G401.6 (cell line): ENCODE data around the gene MEIOB.

Source experiments
- FAIRE-seq: peaks from 2 replicates; lab custom pipeline; 2012; peaks lifted over from hg19 to GRCh38; lab: Jason Lieb, UNC

Gene MEIOB

DNA sequence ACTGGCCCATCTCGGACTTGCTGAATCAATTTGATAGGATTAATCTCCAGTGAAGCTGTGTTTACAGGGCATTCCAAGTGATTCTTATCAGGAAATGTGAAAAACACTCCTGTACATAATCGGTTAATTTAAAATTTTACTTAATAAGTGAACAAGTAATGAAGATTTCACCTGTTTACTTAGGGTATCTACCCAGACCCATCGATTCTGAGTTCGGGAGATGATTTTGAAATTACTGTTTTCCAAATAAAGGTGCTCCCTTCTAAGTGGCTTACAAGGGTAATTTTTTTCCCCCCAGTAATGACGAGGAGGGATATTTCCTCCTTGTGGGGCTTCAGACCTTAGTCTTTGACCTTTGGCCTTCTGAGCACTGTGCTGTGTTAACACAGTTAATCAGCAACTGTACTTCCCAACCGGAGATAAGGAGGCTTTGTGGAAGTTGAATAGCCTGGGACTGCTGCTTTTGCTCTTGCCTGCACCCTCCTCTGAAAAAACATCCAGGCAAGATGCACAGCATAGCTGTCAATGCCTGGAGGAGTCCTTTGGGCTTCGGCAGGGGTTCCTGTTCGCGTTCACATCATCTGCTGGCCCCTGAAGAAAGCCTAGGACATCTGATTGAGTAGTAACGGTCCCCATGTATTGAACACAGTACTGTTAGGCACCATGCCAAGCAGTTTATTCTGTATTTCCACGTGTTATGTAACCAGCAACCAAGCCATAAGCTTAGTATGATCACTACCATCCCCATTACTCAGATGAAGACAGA, 43.1 kb downstream of the MEIOB start:
- FAIRE-seq, result no peak

DNA sequence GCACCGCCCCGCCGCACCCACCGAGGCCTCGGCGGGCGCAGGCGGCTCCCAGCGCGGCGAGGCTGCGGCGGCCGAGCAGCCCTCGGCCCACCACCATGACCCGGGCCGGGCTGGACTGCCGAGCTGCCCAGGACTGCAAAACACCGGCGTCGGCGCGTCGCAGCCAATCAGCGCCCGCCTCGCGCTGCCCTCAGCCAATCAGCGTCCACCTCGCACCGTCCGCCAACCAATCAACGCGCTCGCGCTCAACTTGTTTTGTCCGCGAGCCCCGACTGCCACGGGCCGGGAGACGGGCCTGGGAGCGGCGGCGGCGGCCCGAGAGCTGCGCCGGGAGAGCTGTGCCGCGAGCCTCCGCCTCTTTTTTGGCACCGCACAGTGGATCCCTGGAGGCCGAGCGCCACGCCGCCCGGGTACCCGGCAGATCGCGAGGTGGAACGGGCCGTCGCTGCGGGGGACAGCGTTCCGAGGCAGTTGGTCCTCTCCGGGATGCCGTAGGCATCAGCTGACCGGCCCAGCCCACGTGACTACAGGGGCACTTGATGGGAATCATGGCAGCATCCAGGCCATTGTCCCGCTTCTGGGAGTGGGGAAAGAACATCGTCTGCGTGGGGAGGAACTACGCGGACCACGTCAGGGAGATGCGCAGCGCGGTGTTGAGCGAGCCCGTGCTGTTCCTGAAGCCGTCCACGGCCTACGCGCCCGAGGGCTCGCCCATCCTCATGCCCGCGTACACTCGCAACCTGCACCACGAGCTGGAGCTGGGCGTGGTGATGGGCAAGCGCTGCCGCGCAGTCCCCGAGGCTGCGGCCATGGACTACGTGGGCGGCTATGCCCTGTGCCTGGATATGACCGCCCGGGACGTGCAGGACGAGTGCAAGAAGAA, 45.0 kb downstream of the MEIOB start, which contains the start of the genes FAHD1 and HAGH:
TSS of gene FAHD1 (plus strand) at position 516 of the 883 bp plus-strand sequence. CDS start at position 549, 33 bp downstream.
TSS of gene HAGH (minus strand) at position 135 of the 883 bp plus-strand sequence. CDS start at position 97, 38 bp downstream.
- no peak for FAIRE-seq

DNA sequence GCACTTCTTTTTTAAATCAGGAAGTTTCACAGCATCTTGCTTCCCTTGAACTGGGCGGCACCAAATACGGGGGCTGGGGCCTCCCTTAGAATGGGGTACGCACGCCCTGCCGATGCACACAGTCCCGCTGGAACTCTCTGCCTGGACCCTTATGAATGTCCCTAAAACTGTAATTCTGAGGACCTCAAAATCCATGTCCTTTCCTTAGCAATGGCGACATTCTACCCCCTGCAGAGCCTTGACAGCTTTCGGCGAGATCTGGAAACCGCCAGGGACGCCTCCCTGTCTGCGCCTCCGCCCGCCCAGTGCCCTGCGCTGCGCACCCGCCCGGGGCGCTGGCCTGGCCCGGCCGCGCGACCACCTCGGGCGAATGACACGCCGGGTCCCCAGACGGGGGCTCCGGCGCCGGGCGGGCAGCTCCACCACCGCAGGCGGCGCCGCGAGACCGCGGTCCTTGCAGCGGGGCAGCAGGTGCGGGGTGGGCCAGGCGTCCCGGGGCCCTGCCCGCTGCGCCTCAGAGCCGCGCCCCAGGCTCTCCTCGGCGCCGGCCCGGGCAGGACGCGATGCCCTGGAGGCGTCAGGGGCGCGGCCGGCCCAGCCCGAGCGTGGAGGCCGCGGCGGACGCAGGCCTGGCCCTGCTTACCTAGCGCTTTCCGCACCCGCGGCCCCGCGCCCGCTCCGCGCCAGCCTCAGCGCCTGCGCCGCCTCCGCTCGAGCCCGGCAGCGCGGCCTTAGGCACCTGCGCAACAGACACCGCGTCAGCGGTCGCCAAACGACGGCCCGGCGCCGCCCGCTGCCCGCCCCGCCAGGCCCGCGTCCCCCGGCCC, 45.9 kb downstream of the MEIOB start:
- FAIRE-seq, result no peak

DNA sequence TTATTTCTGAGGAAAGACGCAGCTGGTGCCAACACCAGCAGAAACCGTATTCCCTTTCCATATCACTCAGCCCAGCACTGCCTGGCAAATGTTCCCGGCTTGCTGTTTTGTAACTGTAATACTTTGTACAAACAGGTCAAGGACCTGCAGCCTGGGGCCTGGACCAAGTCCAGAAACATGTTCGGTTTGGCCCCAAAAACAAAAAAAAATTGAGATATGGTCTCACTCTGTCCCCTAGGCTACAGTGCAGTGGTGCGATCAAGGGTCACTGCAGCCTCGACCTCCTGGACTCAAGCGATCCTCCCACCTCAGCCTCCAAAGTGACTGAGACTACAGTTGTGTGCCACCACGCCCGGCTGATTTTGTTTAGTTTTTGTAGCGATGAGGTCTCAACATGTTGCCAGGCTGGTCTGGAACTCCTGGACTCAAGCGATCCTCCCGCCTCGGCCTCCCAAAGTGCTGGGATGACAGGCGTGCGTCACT, 46.5 kb downstream of the MEIOB start:
- no peak for FAIRE-seq

DNA sequence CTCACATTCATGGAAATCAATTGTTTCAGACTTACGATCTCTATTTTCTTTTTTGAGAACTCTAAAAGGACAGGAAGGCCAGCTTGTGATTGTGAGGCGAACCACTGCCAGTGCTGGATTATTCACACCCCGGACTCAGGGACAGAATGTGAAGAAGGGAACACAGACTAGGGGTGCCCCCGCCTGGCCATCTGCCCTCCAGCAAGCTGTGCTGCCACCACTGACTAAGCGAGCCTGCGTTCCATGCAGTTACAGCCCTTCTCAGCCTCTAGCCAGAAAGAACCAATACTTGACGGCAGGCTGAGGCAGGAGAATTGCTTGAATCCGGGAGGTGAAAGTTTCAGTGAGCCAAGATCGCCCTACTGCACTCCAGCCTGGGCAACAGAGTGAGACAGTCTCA, 48.1 kb downstream of the MEIOB start:
- peak; percentile 71 for FAIRE-seq

DNA sequence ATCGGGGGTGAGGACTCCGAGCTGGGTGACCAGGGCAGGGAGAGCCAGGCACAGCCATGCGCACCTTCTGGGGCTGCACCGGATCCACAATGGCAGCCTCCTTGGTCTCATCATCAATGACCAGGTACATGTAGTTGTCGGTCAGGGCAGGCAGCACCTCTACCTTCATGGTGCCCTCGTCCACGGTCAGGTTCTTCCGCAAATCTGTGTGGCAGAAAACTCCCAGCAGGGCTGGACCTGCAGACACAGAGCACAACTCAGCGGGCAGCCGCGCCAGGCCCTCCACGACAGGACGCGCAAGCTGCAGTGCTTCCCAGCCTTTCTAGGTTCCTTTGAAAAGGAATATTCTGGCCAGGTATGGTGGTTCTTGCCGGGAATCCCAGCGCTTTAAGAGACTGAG, 49.2 kb downstream of the MEIOB start:
- FAIRE-seq, result no peak

DNA sequence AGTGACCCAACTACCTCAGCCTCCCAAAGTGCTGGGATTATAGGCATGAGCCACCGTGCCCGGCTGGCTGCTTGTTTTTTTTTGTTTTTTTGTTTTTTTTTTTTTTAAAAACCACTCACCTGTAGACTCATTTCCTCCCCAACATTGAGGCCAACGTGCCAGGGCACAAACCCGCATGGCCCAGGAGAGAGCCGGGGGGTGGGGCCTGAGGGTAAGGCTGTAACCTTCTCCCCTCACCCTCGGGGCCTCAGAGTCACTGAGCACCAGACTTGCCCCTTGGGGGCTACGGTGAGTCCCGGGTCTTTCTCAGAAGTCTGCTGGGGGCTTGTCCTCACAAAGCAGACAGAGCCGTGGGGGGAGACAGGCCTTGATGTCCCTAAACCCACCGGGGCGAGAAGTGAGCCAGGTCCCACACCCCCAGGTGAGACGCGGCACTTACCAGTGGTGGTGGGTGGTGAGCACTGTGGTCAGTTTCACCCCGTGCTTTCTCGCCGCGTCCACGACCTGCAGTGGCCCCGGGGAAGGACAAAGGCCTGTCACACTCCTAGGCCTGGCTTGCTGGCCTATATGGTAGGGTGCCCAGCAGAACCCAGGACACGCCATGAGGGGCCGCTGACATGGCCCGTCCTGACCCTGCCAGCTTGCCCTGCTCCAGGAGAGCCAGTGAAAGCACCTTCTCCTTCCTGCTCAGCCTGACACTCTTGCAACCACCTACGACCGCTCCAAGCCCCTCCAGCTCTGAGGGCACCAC, 49.9 kb downstream of the MEIOB start:
- no peak for FAIRE-seq

DNA sequence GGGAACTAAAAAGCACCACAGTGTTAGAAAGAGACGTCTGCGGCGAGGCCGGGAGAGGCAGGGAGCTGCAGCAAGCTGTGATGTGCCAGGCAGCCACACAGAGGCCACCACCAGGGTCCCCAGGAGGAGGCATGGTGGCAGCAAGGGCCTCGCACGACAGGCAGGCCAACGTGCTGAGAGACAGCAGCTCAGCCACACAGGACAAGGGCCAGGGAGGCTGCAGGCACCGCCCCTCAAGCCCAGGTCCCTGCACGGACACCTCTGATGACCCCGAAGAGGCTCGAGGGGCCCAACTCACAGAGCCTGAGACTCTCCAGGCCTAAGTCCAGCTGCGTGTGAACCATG, 51.0 kb downstream of the MEIOB start:
- FAIRE-seq, result no peak

DNA sequence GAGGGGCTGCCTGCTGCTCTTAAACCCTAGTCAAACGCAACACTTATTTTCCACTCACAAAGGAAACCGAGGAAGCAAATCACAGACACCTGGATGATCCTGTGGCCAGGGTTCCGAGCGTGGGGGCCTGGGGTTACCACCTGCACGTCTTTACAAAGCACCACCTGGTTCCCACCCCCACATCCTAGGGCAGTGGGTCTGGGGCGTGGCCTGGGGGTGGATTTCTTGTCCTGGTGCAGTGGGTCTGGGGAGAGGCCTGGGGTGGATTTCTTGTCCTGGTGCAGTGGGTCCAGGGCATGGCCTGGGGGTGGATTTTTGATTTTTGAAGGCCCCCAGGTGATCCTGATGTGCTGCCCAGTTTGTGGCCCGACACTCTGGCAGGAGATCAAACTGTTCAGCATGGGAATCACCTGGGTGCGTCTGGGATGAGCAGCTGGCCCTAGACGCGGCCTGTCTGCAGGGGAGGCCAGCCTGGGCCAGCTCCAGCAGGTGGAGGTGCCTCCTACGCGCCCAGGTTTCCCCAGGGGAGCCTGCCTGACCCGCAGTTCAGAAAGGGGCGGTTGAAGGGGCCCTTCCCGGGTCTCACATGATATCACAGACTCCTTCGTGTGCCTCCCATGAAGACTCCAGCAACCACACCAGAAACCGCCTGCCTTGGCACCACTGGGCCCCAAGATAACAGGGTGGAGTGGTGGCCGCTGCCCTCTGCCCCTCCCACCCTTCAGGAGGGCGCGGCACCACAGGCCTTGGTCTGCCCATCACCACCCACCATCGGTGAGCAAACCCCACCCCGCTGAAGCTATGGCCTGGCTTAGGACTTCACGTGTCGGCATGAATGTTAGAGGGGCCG, 51.6 kb downstream of the MEIOB start:
- no peak for FAIRE-seq

DNA sequence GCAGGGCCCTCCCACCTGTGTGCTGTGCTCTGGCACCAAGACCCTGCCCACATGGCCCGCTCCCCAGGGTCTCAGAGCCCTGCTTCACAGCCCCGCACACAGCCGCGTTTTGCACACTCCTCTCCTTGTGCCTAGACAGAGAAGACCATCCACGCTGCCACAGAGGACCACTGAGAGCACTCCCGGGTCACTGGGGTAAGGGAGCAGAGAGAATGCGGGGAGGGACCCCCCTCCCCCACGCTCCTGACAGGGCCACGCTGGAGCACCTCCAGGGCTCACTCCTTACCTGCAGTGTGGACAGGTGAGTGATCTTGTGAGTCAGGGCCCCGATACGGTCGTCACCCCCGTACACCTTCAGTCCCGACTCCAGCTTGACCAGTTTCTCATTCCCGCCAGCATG, 52.4 kb downstream of the MEIOB start:
- no peak for FAIRE-seq

DNA sequence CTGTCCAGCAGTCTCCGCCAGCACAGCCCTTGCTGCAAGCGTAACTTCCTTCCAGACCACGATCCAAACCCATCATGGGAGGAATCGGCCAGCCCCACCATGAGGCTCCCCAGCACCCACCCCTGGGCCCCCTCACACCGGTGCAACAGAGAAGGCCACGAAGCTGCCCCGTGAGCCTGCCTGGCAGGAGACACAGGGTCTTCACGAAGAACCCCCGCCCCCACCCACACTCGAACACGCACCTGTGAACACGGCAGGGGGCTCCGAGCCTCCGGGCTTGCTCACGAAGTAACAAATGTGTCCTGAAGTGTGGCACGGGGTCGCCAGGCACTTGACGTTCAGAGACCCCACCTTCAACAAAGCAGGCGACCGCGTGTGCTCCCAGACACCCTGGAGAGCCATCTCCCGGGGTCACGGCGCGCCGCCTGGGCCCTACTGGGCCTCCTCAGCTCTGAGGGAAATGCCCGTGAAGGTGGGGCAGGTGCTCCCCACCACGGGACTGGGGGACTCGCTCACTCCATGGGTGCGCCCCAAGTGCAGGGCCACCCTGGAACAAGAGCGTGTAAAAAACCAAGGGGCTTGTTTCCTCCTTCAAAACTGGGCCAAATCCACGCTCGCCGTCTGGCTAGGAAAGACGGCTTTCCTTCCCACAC, 53.0 kb downstream of the MEIOB start:
- no peak for FAIRE-seq

DNA sequence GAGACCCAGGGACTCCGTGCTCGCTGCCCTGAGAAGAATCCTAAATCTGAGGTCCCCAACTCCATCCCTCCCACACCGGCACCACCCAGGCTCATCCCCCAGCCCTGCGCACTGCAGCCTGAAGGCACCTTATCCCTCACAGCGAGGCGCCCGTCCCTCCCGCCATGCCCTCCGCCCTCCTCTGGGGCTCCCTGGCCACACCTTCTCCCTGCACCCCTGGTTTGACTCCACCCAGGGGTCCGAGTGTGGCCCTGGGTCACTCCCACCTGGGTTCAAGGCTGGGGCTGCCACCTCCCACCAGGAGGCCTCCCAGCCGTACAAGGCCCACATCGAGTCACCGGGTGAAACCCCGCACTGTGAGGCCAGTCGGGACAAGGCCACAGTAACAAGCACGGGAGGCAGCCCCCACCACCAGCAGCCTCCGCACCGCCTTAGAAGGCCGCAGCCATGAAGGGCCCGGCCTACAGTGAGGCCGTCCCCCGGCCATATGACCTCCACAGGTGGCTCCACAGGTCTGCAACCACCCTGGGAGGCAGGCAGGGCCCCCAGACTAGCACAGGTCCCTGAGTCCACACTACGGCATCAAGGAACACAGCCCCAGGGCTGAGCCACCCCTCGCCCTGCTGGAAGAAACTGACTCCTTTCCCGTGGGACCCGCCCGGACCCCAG, 53.6 kb downstream of the MEIOB start:
- no peak for FAIRE-seq

DNA sequence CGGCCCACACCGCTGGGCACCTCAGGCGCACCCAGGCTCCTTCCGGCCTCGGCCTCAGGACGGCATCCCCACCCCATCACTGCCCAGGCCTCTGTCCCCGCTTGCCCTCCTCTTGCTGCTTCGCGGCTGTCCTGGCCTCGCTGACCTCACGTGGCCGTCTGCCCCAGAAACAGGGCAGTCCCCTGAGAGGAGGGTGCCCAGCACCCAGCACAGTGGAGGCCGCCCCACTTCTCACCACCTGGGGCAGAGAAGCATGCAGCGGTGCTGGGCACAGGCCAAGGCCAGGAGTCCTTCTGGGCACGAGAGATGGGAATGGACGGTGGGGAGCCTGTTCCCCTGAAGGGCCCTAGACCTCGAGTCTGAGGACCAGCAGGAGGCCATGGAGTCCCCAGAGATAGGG, 54.2 kb downstream of the MEIOB start:
- no peak for FAIRE-seq

DNA sequence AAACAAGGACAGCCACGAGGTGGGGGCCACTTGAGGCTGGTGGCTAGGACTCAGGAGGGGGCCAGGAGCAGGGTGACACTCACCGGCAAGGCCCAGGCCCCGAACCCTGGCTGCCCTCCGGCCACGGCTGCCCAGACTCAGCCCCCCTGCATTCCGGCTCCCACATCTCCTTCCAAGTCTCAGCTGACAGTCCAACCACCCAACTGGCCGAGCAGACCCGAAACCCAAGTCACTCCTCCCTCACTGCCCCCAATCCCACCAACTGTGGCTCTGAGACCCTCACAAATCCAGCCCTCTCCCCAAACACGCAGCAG, 54.7 kb downstream of the MEIOB start:
- no peak for FAIRE-seq

DNA sequence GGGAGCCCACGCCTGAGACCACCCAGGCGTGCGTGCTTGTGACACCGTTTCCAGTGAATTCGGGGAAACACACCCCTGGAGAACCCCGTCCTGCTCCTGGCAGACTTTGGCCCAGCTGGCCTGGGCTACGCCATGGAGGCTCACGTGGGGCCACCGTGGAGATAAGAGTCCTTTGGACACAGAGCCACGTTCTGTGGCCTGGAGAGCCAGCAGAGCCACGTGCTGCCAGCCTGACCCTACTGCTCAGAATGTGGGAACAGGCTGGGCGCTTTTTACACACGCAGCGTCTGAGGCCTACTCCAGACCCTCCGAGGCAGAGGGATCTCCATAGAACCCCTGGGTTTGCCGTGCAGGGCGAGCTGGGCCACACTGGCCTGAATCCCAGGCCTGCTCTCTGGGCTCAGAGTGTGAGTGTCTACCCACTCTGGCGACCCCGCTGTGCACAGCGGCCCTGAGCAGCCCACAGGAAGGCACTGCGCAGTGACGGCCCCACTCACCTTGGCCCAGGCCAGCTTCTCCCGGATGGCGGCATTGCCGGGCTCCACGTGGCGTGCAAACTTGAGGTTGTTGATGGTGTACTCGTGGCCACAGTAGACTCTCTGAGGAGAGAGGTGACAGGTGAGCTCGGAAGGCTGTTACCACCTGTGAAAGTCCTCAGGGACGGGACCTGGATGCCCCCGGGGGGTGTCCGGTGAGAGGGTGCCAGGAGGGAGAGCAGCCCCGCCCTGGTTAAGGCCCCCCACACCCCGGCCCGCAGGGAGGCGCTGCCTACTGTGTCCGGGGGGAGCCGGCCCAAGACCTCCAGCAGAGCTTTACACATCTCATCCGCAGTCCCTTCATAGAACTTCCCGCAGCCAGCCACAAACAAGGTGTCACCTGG, 55.3 kb downstream of the MEIOB start:
- no peak for FAIRE-seq

DNA sequence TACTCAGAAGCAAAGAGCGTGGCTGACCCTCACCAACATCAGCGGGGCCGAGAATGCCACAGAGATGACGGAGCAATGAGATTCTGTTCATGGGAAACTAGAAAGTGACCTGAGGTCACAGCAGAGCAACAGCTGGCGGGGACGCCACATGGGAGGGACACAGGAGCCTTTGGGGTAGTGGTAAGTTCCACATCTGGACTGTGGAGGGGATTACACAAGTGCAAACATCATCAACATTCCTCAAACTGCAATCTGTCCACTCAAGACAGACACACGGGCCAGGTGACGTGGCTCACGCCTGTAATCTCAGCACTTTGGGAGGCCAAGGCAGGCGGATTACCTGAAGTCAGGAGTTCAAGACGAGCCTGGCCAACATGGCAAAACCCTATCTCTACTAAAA, 56.5 kb downstream of the MEIOB start:
- FAIRE-seq, result no peak

DNA sequence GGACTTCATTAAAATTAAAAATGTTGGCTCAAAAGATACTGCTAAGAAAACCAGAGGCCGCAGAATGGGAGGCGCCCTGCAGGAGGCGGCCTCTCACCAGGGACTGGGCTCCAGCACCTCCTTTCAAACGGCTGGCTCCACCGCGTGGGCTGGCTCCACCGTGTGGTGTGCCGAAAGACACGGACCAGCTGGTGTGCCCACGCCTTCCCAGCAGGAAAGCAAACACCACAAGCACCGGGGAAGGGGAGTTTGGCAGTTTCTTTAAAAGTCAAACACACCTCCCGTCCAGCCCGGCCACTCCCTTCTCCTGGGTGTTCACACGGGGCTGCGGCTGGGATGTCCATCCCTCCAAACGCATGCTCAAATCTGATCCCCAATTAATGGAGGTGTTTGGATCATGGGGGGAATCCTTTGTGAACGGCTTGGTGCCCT, 59.2 kb downstream of the MEIOB start:
- FAIRE-seq, result no peak

DNA sequence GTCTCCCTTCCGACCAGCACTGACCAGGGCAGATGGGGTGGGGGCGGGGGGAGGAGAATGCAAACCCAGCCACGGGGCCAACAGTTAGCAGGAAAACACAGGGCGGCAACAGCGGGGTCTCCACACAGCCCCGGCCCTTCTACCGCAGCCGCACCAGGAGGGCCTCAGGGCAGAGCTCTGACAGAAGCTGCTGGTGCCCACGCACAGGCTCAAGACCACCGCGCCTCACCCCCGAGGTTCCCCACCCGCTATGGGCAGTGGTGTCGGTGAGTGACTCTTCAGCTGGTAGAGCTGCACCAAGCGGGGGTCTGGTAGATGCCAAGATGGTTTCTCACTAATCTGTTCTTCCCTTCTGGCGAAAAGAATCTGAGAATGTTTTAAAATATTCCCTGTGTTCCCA, 61.4 kb downstream of the MEIOB start:
- FAIRE-seq, result no peak

DNA sequence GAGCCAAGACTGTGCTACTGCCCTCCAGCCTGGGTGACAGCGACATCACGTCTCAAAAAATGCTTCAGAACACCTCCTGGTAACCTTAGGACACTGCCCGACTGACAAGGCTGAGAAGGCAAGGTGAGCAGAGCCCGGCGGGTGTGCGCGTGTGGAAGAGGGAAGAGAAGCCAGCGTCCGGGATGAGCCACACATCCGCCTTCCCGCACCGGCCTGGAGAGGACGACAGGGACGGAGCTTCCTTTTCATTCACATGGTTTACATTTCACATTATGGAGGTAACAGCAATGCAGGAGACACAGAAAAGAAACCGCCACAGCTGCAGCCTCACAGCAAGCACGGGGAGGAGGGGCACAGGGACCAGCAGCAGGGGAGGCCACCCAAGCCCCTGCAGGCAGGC, 61.9 kb downstream of the MEIOB start:
- FAIRE-seq, result no peak
